ENCODE measurements around the gene ATP6V1B1.

- TF ChIP-seq CTCF (IDR thresholded peaks at IDR 0.05; ENCODE audit: low read depth, low read length, missing input control) (no peak), NR2F2 (IDR thresholded peaks at IDR 0.05) (no peak), EGR1 (IDR thresholded peaks at IDR 0.05; ENCODE audit: low read depth in 2 of 2) (no peak), JUND (IDR thresholded peaks at IDR 0.05) (no peak), SP1 (IDR thresholded peaks at IDR 0.05) (no peak)
These were observed 40.5 kb upstream of the ATP6V1B1 start for GRCh38 chr2:70895249-70895648.

Measured in liver (tissue), 3 donors.